GM19351 (cell line): ENCODE measurements around the gene BMP3.

ENCODE experiments used
- ATAC-seq: cut with Tn5 transposase; IDR thresholded peaks from one replicate; pipeline ENCODE4 v1.9.1; 2021; ENCODE audit warnings: mild to moderate bottlenecking, moderate library complexity; ENCODE audit not compliant: unreplicated experiment

The BMP3 gene

DNA sequence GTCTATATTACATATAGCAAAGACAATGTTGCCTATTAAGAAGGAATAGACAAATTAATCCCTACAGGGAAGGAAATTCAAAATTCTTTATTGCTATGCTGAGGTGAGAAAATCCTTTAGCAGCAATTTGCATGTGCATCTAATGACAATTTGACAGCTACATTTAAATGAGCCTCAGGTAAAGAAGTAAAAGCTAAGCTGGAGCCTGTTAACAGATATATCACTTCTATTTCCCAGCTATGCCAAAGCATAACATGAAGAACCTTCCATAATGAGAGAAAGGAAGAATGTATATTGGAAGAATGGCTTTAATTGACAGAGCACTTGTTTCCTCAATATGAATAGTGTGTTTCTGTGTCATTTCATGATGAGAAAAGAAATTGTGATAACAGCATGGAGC lies 71.6 kb downstream of the BMP3 start:
- ATAC-seq: no peak

DNA sequence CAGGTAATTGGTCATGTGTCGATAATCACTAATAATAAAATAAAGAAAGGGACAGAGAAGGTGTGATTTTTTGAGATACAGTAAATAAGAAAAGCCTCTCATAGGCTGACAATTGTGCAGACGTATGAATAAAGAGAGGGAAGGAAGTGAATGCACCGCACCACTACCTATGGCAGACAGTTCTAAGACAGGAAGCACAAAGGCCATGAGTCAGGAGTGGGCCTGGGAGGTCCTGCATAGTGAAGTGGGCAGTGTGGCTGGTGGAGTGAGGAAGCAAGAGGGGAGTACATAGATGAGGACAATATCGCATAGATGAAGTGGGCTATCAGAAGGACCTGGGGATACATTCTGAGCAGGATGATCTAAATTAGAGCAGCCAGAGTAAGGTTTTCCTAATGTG lies 75.6 kb downstream of the BMP3 start:
- ATAC-seq: no peak
